ENCODE data around the gene STAT5A.
"Not testable (repeated sequence)": the region's sequence is repeated elsewhere in the genome, so short reads cannot be mapped to it uniquely, and the experiment has no call there.

Gene STAT5A

GRCh38 chr17:42283241-42284023 lies 4.9 kb upstream of the STAT5A start:
- no peak for DNase-seq (ENCODE audit: low read depth in 4 of 4, low spot score in 1 of 4)

- DNase-seq (ENCODE audit: low read depth in 4 of 4, low spot score in 1 of 4): no peak
Observed at GRCh38 chr17:42284024-42284369, 4.3 kb upstream of the STAT5A start.

GRCh38 chr17:42284566-42284965 lies 3.7 kb upstream of the STAT5A start:
- DNase-seq (ENCODE audit: low read depth in 4 of 4, low spot score in 1 of 4): no peak

DNA sequence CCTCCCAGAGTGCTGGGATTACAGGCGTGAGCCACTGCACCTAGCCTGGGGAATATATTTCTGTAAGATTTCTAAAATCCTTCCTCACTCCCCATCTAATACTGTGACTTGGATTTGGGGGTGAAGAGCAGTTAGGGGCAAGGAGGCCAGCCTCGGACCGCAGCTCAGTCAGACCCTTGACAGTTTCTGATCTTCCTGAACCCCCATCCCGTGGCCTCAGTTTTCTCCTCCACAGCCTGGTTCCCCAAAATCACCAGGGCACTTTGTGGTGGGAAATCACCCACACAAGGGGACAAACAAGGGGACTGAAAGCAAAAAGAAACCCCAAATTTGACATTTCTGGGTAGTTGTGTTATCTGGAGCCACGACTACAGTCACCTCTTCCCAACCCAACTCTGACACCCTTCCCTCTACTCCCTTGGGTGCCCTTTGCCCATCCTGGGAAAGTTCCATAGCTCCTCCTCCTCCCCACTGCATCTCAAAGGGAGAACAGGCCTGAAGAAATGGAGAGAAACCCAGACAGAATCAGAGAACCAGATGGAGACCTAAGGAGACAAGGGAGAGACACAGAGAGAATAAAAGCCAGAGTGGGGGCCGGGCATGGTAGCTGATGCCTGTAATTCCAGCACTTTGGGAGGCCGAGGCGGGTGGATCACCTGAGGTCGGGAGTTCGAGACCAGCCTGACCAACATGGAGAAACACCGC lies 2.8 kb upstream of the STAT5A start:
- no peak for DNase-seq (ENCODE audit: low read depth in 4 of 4, low spot score in 1 of 4)

- DNase-seq (ENCODE audit: low read depth in 4 of 4, low spot score in 1 of 4): no peak
Observed at GRCh38 chr17:42286411-42287221, 1.7 kb upstream of the STAT5A start.

DNA sequence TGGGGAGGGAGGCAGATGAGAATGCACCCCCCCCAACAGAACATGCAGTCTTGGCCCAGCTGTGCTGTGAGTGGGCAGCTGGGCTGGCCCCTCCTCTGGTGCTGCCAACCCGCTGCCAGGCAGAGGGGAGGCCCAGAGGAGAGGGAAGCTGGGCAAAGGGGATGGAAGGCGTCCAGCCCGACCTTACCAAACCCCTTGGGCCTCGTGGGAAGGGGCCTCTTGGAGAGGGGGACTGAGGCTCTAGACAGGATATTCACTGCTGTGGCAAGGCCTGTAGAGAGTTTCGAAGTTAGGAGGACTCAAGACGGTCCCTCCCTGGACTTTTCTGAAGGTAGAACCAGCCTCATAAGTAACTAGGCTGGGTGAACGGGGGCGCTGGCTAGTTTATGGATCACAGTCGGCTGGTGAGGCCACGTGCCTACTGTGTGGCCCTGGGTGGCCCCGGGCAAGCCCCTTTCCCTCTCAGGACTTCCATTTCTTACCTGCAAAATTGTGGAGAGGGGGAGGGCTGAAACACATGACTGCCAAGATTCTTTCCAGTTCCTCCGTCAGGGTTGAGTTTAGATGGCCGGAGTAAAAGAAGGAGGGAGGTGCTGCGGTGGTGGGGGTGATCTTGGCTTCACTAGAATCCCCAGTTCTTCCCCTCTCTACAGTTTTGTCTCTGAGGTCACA lies 857 bp upstream of the STAT5A start:
- DNase-seq (ENCODE audit: low read depth in 4 of 4, low spot score in 1 of 4): no peak

GRCh38 chr17:42288803-42289610 lies 709 bp downstream of the STAT5A start:
- DNase-seq (ENCODE audit: low read depth in 4 of 4, low spot score in 1 of 4): no peak

DNA sequence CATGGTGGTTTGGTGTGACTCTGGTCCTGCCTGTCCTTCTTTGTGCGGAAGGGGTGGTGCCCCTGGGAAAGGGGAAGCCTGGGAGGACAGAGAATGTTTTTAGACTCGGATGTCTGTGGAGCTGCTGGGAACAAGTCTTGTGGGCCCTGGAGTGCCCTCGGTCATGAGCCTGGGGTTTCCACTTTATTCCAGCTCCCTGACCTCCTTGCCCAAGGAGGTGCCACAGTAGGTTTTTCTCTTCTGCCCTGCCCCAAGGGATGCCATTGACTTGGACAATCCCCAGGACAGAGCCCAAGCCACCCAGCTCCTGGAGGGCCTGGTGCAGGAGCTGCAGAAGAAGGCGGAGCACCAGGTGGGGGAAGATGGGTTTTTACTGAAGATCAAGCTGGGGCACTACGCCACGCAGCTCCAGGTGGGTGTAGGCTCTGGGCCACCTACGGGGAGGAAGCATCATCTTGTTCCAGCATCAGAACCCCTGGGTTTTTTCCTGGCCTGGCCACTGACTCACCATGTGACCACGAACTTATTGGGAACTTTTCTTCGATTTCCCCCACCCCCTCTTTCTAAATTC lies 1.4 kb downstream of the STAT5A start:
- peak in 1 of 4 experiments; percentile 70 for DNase-seq (ENCODE audit: low read depth in 4 of 4, low spot score in 1 of 4)

GRCh38 chr17:42290577-42290976 lies 2.3 kb downstream of the STAT5A start:
- DNase-seq (ENCODE audit: low read depth in 4 of 4, low spot score in 1 of 4): no peak

GRCh38 chr17:42291129-42291528 lies 2.8 kb downstream of the STAT5A start:
- DNase-seq (ENCODE audit: low read depth in 4 of 4, low spot score in 1 of 4): no peak

DNA sequence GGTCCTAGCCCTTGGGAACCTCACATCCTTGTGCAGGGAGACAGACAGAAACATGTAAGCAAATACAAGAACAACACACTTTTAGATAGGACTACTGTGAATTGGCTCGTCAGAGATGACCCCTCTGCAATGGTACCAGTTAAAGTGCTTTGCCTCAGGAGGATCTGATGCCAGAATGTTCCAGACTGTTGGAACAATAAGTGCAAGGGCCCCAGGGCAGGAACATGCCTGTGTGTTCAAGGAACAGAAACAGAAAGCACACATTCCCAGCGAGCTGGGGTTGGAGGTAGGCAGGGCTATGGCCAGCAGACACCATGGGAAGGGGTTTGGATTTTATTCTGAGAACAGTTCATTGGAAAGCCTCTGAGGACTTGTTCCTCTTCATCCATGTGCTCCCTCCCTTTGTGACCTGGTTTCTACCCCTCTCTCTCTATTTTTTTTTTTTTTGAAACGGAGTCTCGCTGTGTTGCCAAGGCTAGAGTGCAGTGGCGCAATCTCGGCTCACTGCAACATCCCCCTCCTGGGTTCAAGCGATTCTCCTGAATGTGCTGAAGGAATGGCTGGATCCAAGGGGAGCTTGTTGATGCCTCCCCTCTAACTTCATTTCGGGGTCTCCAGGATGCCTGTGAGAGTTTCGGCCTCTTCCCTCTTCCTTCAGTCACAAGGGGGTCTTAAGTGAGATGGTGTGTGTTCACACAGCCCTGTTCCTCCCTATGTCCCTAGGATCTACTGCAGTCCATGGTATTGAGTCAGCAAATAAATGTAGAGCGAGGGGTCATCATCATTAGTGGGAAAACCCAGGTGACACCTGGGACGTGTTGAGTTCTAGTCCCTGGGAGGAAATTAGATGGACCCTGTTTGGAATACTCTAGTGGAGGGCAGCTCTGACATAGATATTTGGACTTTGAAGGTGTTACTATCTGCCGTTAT lies 6.4 kb downstream of the STAT5A start:
- DNase-seq (ENCODE audit: low read depth in 4 of 4, low spot score in 1 of 4): no peak

DNA sequence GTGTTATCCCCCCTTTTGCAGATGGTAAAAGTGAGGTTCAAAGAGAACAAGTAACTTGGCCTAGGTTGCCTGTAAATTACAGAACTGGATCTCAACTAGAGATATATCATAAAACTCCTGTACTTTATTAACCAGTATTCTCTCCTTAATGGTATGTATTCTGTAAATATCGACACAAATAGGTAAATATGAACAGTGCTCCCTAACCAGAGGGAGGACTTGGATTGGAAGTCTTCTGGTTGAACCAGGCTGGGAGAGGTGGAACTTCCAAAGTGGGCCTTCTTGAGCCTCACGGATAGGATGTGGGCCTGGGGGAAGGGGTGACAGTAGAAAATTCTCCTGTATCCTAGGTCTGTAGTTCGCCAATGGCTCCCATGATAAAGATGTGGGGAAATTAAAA lies 7.7 kb downstream of the STAT5A start:
- DNase-seq (ENCODE audit: low read depth in 4 of 4, low spot score in 1 of 4): no peak

- DNase-seq (ENCODE audit: low read depth in 4 of 4, low spot score in 1 of 4): not testable (repeated sequence)
Observed at GRCh38 chr17:42297775-42298174, 9.5 kb downstream of the STAT5A start.

- DNase-seq (ENCODE audit: low read depth in 4 of 4, low spot score in 1 of 4): not testable (repeated sequence)
Observed at GRCh38 chr17:42299361-42299760, 11.1 kb downstream of the STAT5A start.

DNA sequence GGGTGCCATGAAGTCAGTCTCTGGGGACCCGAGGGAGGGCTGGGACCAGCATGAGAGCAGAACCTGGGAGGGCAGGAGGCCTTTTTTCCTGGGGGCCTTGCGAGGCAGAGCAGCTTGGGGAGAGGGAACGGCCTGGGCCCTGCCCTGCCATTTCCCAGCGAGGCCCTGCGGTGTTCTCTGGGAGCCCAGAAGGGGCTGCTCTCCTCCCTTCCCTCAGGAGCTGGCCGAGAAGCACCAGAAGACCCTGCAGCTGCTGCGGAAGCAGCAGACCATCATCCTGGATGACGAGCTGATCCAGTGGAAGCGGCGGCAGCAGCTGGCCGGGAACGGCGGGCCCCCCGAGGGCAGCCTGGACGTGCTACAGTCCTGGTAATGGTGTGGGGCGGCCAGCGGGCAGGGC lies 11.6 kb downstream of the STAT5A start:
- DNase-seq (ENCODE audit: low read depth in 4 of 4, low spot score in 1 of 4): not testable (repeated sequence)

DNA sequence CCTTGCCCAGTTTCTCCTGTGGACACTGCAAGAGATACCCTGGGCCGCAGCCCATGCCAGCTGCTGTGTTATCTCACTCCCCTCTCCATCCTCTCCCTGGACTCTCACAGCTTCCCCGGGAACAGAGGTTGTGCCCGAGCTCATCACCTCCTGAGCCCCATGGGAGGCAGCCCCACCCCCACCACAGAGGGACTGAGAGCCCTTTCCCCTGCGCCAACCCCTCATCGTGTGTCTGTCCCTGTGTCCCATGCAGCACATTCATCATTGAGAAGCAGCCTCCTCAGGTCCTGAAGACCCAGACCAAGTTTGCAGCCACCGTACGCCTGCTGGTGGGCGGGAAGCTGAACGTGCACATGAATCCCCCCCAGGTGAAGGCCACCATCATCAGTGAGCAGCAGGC lies 12.7 kb downstream of the STAT5A start:
- no peak for DNase-seq (ENCODE audit: low read depth in 4 of 4, low spot score in 1 of 4)

GRCh38 chr17:42303694-42304093 lies 15.4 kb downstream of the STAT5A start:
- DNase-seq (ENCODE audit: low read depth in 4 of 4, low spot score in 1 of 4): no peak

- DNase-seq (ENCODE audit: low read depth in 4 of 4, low spot score in 1 of 4): no peak
Observed at GRCh38 chr17:42304187-42305030, 16.1 kb downstream of the STAT5A start.

All from stimulated activated CD4-positive, alpha-beta T cell treated with anti-CD3 and anti-CD28 coated beads, Interleukin-1b, Interleukin-23, amount 100 ng/mL, for 24 hours (primary cell).